Loucy (cell line): ENCODE results near the gene TTLL12.

Source experiments
- H2AFZ ChIP-seq: fragments of 200-600 bp; sonication (generic); 2 replicates; pipeline ENCODE4 v1.6.0; 2016; ENCODE audit warnings: antibody characterized with exemption, mild to moderate bottlenecking, low read length, moderate library complexity
- H3F3A ChIP-seq: fragments of 200-600 bp; 2 replicates; pipeline ENCODE4 v1.6.0; 2016; ENCODE audit warnings: antibody characterized with exemption, low read depth, mild to moderate bottlenecking
- H3K27me3 ChIP-seq: fragments of 200-600 bp; sonication (generic); 2 replicates; pipeline ENCODE4 v1.6.1; 2014; ENCODE audit warnings: low read length, mild to moderate bottlenecking; ENCODE audit not compliant: insufficient read depth, poor library complexity, severe bottlenecking
- H3K36me3 ChIP-seq: fragments of 200-600 bp; sonication (generic); 2 replicates; pipeline ENCODE4 v1.6.1; 2016; ENCODE audit warnings: low read length; ENCODE audit not compliant: insufficient read depth
- H3K4me1 ChIP-seq: fragments of 200-600 bp; sonication (generic); 2 replicates; pipeline ENCODE4 v1.5.1; 2014; ENCODE audit warnings: low read length, mild to moderate bottlenecking; ENCODE audit not compliant: insufficient read depth, poor library complexity, severe bottlenecking
- H3K4me2 ChIP-seq: fragments of 200-600 bp; sonication (generic); 2 replicates; pipeline ENCODE4 v1.6.0; 2014; ENCODE audit warnings: antibody characterized with exemption, low read length, low read depth, mild to moderate bottlenecking; ENCODE audit not compliant: poor library complexity, severe bottlenecking
- H3K4me3 ChIP-seq: fragments of 200-600 bp; sonication (generic); 2 replicates; pipeline ENCODE4 v1.5.1; 2014; ENCODE audit warnings: low read length, mild to moderate bottlenecking, mixed read lengths; ENCODE audit not compliant: poor library complexity, severe bottlenecking
- H3K79me2 ChIP-seq: fragments of 200-600 bp; sonication (generic); 2 replicates; pipeline ENCODE4 v1.6.1; 2014; ENCODE audit warnings: low read length; ENCODE audit not compliant: insufficient read depth
- H3K9ac ChIP-seq: fragments of 200-600 bp; sonication (generic); 2 replicates; pipeline ENCODE4 v1.6.0; 2014; ENCODE audit warnings: mild to moderate bottlenecking, low read depth, low read length, moderate library complexity; ENCODE audit not compliant: poor library complexity, severe bottlenecking
- H3K9me2 ChIP-seq: fragments of 200-600 bp; sonication (generic); replicated peaks from 2 replicates; pipeline ENCODE4 v1.6.1; 2016; ENCODE audit warnings: low read depth, low read length, mixed read lengths
- H3K9me3 ChIP-seq: fragments of 200-600 bp; sonication (generic); 2 replicates; pipeline ENCODE4 v1.6.1; 2014; ENCODE audit warnings: mild to moderate bottlenecking, antibody characterized with exemption, low read length, low read depth; ENCODE audit not compliant: insufficient read depth
- H4K20me1 ChIP-seq: fragments of 200-600 bp; sonication (generic); 2 replicates; pipeline ENCODE4 v1.6.0; 2014; ENCODE audit warnings: antibody characterized with exemption, low read length, mild to moderate bottlenecking; ENCODE audit not compliant: insufficient read depth, poor library complexity, severe bottlenecking
- EZH2phosphoT487 ChIP-seq: fragments of 200-600 bp; IDR thresholded peaks from 2 replicates; pipeline ENCODE4 v1.6.1; 2018; ENCODE audit warnings: antibody characterized with exemption, mild to moderate bottlenecking, moderate library complexity, borderline replicate concordance
- TF ChIP-seq, protein P1 (sequence below): fragments of 200-600 bp; sonication (generic); conservative IDR thresholded peaks from 2 replicates; pipeline ENCODE4 v1.5.1; 2014; ENCODE audit warnings: mild to moderate bottlenecking, antibody characterized with exemption, low read length

Gene TTLL12

GRCh38 chr22:43191831-43192230 is 4.9 kb upstream of the TTLL12 start:
- H3K9me3 ChIP-seq = no peaks in the 10 kb centered on the region
- H3K4me1 ChIP-seq = peaks cover 5% of the 10 kb centered on the region
- no peak overlapping the region for H3K9ac ChIP-seq
- TF ChIP-seq, protein P1, sequence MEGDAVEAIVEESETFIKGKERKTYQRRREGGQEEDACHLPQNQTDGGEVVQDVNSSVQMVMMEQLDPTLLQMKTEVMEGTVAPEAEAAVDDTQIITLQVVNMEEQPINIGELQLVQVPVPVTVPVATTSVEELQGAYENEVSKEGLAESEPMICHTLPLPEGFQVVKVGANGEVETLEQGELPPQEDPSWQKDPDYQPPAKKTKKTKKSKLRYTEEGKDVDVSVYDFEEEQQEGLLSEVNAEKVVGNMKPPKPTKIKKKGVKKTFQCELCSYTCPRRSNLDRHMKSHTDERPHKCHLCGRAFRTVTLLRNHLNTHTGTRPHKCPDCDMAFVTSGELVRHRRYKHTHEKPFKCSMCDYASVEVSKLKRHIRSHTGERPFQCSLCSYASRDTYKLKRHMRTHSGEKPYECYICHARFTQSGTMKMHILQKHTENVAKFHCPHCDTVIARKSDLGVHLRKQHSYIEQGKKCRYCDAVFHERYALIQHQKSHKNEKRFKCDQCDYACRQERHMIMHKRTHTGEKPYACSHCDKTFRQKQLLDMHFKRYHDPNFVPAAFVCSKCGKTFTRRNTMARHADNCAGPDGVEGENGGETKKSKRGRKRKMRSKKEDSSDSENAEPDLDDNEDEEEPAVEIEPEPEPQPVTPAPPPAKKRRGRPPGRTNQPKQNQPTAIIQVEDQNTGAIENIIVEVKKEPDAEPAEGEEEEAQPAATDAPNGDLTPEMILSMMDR = no peak
- no peak for TF ChIP-seq EZH2phosphoT487
- no peaks in the 10 kb centered on the region for H3K9me2 ChIP-seq
- H3K27me3 ChIP-seq = peaks cover 8% of the 10 kb centered on the region
- no peaks in the 10 kb centered on the region for H3F3A ChIP-seq
- H4K20me1 ChIP-seq = no peaks in the 10 kb centered on the region
- no peak overlapping the region for H3K4me3 ChIP-seq
- H3K79me2 ChIP-seq = 0 out of 2 replicates have a peak, but pooled peaks cover under 1% of the 10 kb centered on the region
- H2AFZ ChIP-seq = no peak overlapping the region
- no peaks in the 10 kb centered on the region for H3K36me3 ChIP-seq
- H3K4me2 ChIP-seq = no peak overlapping the region

- H3K79me2 ChIP-seq = peaks cover 27% of the 10 kb centered on the region
- H3K4me1 ChIP-seq = peaks cover 22% of the 10 kb centered on the region
- no peaks in the 10 kb centered on the region for H3K9me2 ChIP-seq
- no peak overlapping the region for H2AFZ ChIP-seq
- H3K4me3 ChIP-seq = no peak overlapping the region
- H3K27me3 ChIP-seq = peaks cover 8% of the 10 kb centered on the region
- no peaks in the 10 kb centered on the region for H3F3A ChIP-seq
- no peak for TF ChIP-seq EZH2phosphoT487
- TF ChIP-seq, protein P1 = no peak
- H3K9ac ChIP-seq = no peak overlapping the region
- H4K20me1 ChIP-seq = peaks cover 9% of the 10 kb centered on the region
- no peaks in the 10 kb centered on the region for H3K9me3 ChIP-seq
- H3K36me3 ChIP-seq = no peaks in the 10 kb centered on the region
- H3K4me2 ChIP-seq = no peak overlapping the region
Observed at GRCh38 chr22:43188829-43189545, 2.1 kb upstream of the TTLL12 start.

- Histone ChIP-seq H3K9ac (peak overlapping the region; percentile 90), H3K4me2 (peak overlapping the region; percentile 87), H3K9me3 (no peaks in the 10 kb centered on the region), H2AFZ (peak overlapping the region; percentile 88), H3K36me3 (no peaks in the 10 kb centered on the region), H3K9me2 (no peaks in the 10 kb centered on the region), H3K4me1 (peaks cover 33% of the 10 kb centered on the region), H3K27me3 (peaks cover 8% of the 10 kb centered on the region), H4K20me1 (peaks cover 9% of the 10 kb centered on the region), H3K79me2 (peaks cover 32% of the 10 kb centered on the region), H3K4me3 (peak overlapping the region; percentile 81), H3F3A (no peaks in the 10 kb centered on the region)
- TF ChIP-seq, protein P1 = peak; percentile 49
- no peak for TF ChIP-seq EZH2phosphoT487
Observed at GRCh38 chr22:43187171-43188099, 501 bp upstream of the TTLL12 start.
